GM12874 (cell line): ENCODE measurements around the gene WIF1.
A peak's percentile ranks its signal among the peaks of the same experiment; 100 is the strongest.

ENCODE experiments used
- CTCF ChIP-seq: IDR thresholded peaks from 2 replicates; pipeline ENCODE4 v1.5.1; 2011; ENCODE audit warnings: low read depth, mild to moderate bottlenecking, control low read depth, low read length, moderate library complexity; ENCODE audit not compliant: insufficient read depth

The WIF1 gene

GRCh38 chr12:65122703-65123102 lies 1.6 kb upstream of the WIF1 start:
- no peak for TF ChIP-seq CTCF

DNA sequence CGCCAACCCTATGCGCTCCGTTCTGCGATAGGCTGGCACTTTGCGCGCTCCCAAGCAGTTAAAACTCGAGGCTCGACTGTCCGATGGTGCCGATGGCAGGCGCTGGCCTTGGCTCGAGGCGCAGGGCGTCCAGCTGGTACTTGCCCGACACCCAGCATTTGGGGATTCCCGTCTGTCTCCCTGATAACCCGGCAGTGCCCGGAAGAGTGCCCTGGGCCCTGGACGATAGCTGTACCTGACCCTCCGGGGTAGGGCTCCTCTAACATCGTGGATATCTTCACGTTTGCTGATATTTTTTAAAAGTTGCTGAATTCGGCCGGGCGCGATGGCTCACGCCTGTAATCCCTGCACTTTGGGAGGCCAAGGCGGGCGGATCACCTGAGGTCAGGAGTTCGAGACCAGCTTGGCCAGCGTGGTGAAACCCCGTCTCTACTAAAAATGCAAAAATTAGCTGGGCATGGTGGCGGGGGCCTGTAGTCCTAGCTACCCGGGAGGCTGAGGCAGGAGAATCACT lies 908 bp upstream of the WIF1 start:
- no peak for TF ChIP-seq CTCF

- no peak for TF ChIP-seq CTCF
These were observed 2.0 kb downstream of the WIF1 start for GRCh38 chr12:65119063-65119462.

DNA sequence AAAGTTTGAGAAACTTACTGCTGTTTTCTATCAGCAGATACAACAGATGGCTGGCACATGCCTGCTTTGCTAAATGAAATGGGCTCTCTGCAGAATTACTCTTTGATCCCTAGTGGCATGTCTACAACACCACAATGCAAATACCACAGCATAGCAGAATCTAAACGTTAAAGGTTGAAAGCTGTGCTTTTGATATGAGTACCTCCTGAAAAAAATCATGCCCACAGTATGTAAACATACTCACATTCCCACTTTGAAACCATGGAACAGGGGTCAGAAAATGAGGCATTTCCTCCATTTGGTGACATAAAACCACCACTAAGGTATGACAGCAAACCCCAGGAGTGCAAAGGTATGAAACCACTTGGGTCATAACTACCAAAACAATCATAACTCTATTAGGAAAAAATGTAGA lies 7.5 kb downstream of the WIF1 start:
- TF ChIP-seq CTCF: no peak

DNA sequence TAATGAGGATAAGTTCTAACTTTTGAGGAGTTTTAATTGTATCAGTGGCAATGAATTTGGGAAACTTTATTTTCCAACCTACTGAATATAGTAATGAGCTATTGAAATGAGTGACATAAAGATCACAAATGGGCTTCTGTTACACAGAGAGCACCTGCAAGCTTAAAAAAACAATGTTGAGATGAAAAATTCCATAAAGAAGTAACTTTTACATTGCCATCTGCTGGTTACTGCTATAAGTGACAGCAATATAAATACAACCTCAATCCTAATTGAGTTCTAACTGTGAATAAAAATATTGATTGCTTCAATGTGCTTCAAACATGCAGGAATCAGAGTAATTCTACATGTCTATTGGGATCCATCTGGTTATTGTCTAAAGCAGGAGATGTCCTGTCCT lies 14.2 kb downstream of the WIF1 start:
- 0 out of 2 replicates have a peak, but pooled peaks have one; percentile 9 for TF ChIP-seq CTCF

DNA sequence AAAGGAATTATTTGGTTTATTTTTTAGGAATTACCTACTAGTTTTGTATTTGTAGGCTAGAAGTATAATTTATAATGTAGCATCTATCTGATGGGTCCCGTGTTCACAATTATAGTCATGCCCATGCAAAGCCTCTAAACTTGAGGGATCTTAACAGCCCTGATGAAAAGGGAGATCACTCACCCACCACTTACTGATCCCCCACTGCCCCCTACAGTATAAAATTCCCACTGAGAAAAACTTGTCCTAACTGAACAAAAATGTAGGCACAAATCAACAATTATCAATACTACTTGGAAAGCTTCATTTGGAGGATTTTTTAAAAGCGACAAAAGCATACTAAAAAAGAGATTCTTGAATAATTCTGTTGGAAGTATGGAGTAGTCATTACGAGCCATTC lies 21.0 kb downstream of the WIF1 start:
- TF ChIP-seq CTCF: no peak

DNA sequence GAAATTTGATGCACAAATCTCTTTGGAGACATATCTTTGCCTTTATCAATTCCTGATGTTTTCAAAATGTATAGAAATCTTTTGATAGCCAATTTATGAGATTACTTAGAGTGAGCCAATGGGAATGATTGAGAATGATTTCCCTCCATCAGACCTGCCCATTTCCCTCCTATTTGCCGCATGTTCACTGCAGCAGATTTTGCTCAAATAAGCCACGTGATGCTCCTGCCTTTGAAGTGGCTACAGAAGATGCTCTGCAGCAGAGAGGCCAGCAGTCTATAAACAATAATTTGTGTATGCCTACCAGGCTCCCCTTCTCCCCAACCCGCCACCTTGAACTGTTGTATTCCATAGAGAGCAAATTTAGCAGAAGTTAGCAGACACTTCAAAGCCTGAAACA lies 21.9 kb downstream of the WIF1 start:
- no peak for TF ChIP-seq CTCF
